Lung (tissue), 12 donors: Measurements from ENCODE around the gene DPYSL4. TPM values are rescaled to one million over a fixed set of nuclear protein-coding genes. Genes with fewer than 3 reads are reported as not detected.

ENCODE experiments used
- ATAC-seq: fragments of 200-7000 bp; cut with Tn5 transposase; one replicate; pipeline ENCODE4 v1.9.1; 2020; ENCODE audit warnings: moderate number of reproducible peaks; ENCODE audit not compliant: insufficient read depth, low FRiP score
- DNase-seq, 3 donors: peaks; one replicate each; pipeline ENCODE4 v3.0.0-alpha.2; 2013 to 2017
- H3K27ac ChIP-seq, 2 donors: one replicate each; pipeline ENCODE4 v1.5.1; 2013; ENCODE audit warnings: mild to moderate bottlenecking in 2 of 2, moderate library complexity in 2 of 2, control low read depth in 1 of 2, inconsistent platforms in 1 of 2, low read depth in 1 of 2, low read length in 1 of 2
- H3K27me3 ChIP-seq, 3 donors: one replicate each; pipeline ENCODE4 v1.5.1; 2013; ENCODE audit warnings: low read length in 2 of 3; ENCODE audit not compliant: control insufficient read depth in 3 of 3, insufficient read depth in 3 of 3
- H3K36me3 ChIP-seq, 4 donors: one replicate each; pipeline ENCODE4 v1.5.1; 2013; ENCODE audit warnings: low read length in 4 of 4, mild to moderate bottlenecking in 1 of 4, moderate library complexity in 1 of 4; ENCODE audit not compliant: control insufficient read depth in 4 of 4, insufficient read depth in 4 of 4
- H3K4me1 ChIP-seq, 5 donors: one replicate each; pipeline ENCODE4 v1.5.1; 2013; ENCODE audit warnings: low read length in 5 of 5, mild to moderate bottlenecking in 2 of 5, moderate library complexity in 1 of 5; ENCODE audit not compliant: control insufficient read depth in 5 of 5, insufficient read depth in 5 of 5
- H3K4me3 ChIP-seq: one replicate; pipeline ENCODE4 v1.5.1; 2013; ENCODE audit warnings: mild to moderate bottlenecking, control low read depth, moderate library complexity
- H3K9ac ChIP-seq, 2 donors: one replicate each; pipeline ENCODE4 v1.5.1; 2013; ENCODE audit warnings: low read length in 2 of 2, control low read depth in 1 of 2; ENCODE audit not compliant: insufficient read depth in 1 of 2
- H3K9me3 ChIP-seq, 4 donors: one replicate each; pipeline ENCODE4 v1.5.1; 2013; ENCODE audit warnings: low read length in 3 of 4, mild to moderate bottlenecking in 1 of 4, moderate library complexity in 1 of 4; ENCODE audit not compliant: control insufficient read depth in 4 of 4, insufficient read depth in 3 of 4
- CTCF ChIP-seq: IDR thresholded peaks from 2 replicates; pipeline ENCODE4 v1.5.1; 2012; ENCODE audit warnings: mild to moderate bottlenecking; ENCODE audit errors: control extremely low read depth, extremely low read depth
- WGBS, 2 donors: extraction: QIAGEN DNeasy Blood & Tissue Kit; methylation state at CpG; one replicate each; pipeline ENCODE4 v1.1.7; 2013; 5-methylcytosine and 5-hydroxymethylcytosine counted together
- polyA plus RNA-seq, 2 donors: library from polyadenylated mRNA; stranded (reverse); fragments of 200-250 nt; gene quantifications; one replicate each; pipeline ENCODE4 v1.2.1, GENCODE V29; 2013
- total RNA-seq, 2 donors: library from RNA; depleted of rRNA in 1 of 2; stranded (reverse); fragments of >200 nt in 1 of 2; gene quantifications; one replicate each; pipeline ENCODE4 v1.2.1, GENCODE V29; 2014 to 2021
- donor health status: control.
- donor health status: control.
- donor health status: Bipolar disorder and iron deficiency.
- donor health status: healthy.
- donor health status: DM: yes; HTN: yes; CAD: no.

The DPYSL4 gene
- total and polyA plus RNA-seq, 4 donors, result 0.33 to 1.5 (median 1.3) TPM

GRCh38 chr10:132166216-132166950, 20.4 kb upstream of the DPYSL4 start:
- no peak for TF ChIP-seq CTCF
- DNase-seq, result no peak

GRCh38 chr10:132167041-132167674, 19.6 kb upstream of the DPYSL4 start:
- Histone ChIP-seq H3K9ac (no peak overlapping the region), H3K27ac (no peak overlapping the region), H3K36me3 (no peaks in the 10 kb centered on the region), H3K27me3 (peaks cover 0 to 6% (median 0%) of the 10 kb centered on the region in 3 donors), H3K9me3 (peaks cover 0 to 10% (median 0%) of the 10 kb centered on the region in 4 donors), H3K4me3 (no peak overlapping the region), H3K4me1 (peaks cover 0 to 12% (median 3%) of the 10 kb centered on the region in 5 donors)
- no peak for TF ChIP-seq CTCF
- no peak for DNase-seq
- 88 to 89% methylated on average over 22 of the region's 22 CpGs for WGBS, 2 donors
- no peak for ATAC-seq

More at GRCh38 chr10:132166216-132166950, 20.4 kb upstream of the DPYSL4 start:
- no peak overlapping the region for H3K9ac ChIP-seq
- H3K4me1 ChIP-seq, result peaks cover 0 to 12% (median 3%) of the 10 kb centered on the region in 5 donors
- WGBS, 2 donors, result 86 to 91% methylated on average over 23 of the region's 23 CpGs
- H3K9me3 ChIP-seq, result peaks cover 0 to 10% (median 0%) of the 10 kb centered on the region in 4 donors
- H3K4me3 ChIP-seq, result no peak overlapping the region
- no peaks in the 10 kb centered on the region for H3K36me3 ChIP-seq
- no peak overlapping the region for H3K27ac ChIP-seq
- H3K27me3 ChIP-seq, result peaks cover 0 to 6% (median 0%) of the 10 kb centered on the region in 3 donors
- ATAC-seq, result no peak

GRCh38 chr10:132167976-132168375, 18.8 kb upstream of the DPYSL4 start:
- Histone ChIP-seq H3K4me3 (no peak overlapping the region), H3K9ac (no peak overlapping the region), H3K27ac (no peak overlapping the region), H3K27me3 (peaks cover 0 to 13% (median 0%) of the 10 kb centered on the region in 3 donors), H3K36me3 (no peaks in the 10 kb centered on the region), H3K4me1 (peaks cover 0 to 8% (median 0%) of the 10 kb centered on the region in 5 donors), H3K9me3 (peaks cover 0 to 10% (median 0%) of the 10 kb centered on the region in 4 donors)
- ATAC-seq (no peak), DNase-seq (no peak)
- WGBS, 2 donors, result 86 to 88% methylated on average over 17 of the region's 17 CpGs
- no peak for TF ChIP-seq CTCF
